HG03045 (cell line): ENCODE results near the gene LIN7B.

ENCODE experiments used
- ATAC-seq: cut with Tn5 transposase; IDR thresholded peaks from one replicate; pipeline ENCODE4 v1.9.1; 2021; ENCODE audit warnings: mild to moderate bottlenecking, moderate library complexity; ENCODE audit not compliant: unreplicated experiment

Gene LIN7B

DNA sequence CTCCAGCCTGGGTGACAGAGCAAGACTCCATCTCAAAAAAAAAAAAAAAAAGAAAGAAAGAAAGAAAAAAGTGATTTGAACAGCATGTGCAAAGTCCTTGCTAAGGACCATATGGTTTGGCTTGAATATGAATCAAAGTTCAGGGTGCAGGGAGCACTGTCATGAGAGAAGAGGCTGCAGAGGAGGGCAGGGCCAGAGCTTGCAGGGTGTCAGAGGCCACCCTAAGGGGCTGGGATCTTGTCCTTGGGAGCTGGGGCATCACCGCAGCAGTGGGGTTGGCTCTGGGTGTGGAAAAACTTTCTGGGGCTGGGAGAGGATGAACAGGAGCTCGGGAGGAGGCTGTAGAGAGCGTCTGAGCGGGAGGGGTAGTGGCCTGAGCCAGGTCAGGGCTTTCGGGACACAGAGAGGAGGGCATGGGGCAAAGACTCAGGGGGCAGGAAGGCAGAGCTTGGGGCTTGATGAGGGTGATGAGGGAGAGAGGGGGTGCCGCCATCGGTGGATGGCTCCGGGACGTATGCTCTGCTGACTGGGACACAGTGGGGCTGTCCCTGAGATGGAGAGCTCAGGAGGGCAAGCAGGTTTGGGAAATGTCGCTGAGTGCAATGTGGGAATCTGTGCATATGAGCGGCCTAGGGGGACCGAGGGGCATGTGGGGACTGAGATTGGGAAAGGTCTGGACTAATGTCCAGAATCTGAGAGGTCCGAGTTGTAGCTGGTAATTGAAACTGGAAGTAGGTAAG lies 46.5 kb downstream of the LIN7B start:
- ATAC-seq, result no peak

DNA sequence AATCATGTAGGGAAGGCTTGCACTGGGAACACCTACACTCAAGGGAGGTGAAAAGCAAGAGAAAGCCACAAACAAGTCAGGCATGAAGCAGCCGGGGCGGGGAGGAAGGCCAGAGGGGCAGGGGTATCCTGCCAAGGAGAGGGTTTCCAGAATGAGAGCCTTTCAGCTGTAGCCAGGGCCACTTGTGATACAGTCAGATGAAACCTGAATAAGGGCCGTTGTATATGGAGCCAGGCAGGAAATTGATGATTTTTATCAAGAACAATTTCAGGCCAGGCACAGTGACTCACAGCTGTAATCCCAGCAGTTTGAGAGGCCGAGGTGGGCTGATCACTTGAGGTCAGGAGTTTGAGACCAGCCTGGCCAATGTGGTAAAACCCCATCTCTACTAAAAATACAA lies 47.8 kb downstream of the LIN7B start:
- ATAC-seq, result no peak

DNA sequence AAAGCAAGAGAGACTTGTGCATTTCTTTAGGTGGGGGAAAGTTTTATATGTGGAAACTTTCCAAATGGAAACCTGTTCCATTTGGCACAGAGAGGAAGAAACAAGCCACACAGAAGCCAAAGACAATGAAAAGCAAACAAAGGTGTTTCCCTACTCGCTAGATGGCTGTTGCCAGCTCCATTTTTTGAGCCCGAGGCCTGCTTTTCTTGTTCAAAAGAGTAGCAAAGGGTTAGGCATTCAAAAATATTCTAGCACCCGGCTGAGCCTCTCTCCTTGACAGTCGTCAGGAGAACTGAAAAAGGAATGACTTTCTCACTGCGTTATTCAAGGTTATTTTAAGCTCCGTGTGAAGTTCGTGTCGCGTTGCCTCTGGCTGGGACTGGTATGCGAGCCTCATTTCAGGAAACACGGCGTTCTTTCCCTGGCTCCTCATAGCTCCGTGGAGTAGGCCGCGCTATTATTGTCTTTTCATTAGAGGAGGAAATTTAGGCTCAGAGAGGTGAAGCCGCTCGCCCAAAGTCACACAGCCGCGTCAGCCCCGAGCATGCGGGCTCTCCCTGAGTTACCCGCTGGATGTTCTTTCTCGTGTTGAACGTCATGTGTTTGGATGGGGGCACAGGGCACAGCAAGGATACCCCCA lies 51.1 kb downstream of the LIN7B start:
- ATAC-seq, result no peak

DNA sequence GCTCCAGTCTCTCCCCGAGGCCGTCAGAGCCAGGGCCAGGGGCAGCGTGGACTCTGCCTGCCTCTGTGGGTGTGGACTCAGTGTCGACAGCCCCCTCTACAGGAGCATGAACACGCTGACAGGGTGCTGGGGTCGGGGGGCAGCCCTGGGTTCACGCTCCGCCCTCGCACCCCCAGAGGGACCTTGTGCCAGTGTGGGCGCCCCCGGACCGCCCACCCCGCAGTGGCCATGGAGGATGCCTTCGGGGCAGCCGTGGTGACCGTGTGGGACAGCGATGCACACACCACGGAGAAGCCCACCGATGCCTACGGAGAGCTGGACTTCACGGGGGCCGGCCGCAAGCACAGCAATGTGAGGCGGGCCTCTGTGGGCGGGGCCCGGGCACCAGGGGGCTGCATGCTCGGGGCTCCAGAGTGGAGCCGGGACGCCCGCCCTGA lies 51.7 kb downstream of the LIN7B start:
- ATAC-seq, result no peak

DNA sequence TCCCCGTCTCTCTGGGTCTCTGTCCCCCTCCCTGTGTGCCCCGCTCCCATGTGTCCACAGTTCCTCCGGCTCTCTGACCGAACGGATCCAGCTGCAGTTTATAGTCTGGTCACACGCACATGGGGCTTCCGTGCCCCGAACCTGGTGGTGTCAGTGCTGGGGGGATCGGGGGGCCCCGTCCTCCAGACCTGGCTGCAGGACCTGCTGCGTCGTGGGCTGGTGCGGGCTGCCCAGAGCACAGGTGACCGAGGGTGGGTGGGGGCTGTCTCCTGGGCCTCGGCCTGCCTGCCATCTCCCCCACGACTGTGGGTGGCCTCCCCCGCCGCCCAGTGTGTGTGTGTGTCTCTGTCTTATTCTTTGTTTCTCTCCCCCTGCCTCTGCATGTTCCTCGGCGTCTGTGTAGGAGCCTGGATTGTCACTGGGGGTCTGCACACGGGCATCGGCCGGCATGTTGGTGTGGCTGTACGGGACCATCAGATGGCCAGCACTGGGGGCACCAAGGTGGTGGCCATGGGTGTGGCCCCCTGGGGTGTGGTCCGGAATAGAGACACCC lies 53.8 kb downstream of the LIN7B start:
- ATAC-seq, result no peak
